Measurements from ENCODE around the gene CD247. TPM values are rescaled to one million over a fixed set of nuclear protein-coding genes. Genes with fewer than 3 reads are reported as not detected.
A peak's percentile ranks its signal among the peaks of the same experiment; 100 is the strongest.

Gene CD247
- total and polyA plus RNA-seq, 9 of the 15 experiments (the other 6 are each of a cell fraction or from before 2014, with no cell fraction given): 0.08 to 0.42 (median 0.28) TPM; not detected in 5

DNA sequence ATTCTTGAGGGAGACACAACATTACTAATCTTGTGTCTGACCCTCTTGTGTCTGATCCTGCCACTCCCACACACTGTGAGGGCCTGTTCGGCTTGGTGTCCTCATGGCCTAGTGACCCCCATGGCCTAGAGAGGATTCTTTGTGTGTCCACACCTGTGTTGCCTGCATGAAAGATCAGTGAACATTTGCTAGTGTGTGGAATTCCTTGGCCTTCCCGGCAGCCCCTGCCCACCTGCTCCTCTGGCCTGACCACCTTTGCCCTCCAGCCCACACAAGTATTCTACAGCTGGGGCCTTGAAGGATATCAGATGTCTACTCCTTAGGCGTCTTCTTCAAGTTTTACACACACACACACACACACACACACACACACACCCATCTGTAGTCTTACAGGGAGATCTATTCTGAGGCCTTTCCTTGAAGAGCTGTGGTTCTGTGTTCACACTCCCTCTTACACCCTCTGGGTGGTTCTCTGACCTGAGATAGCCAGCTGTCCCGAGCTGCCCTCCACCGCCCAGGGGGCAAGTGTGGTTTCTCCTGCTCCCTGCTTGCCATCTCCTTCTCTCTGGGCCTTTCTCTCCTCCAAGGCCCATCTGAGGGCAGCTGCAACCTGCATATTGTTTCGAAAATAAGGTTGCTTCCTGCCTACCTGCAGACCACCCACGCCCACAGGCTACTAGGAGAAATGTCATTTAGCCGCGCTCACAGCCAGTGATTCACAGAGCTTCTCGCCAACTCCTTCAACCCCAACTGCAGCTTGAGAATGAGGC, 45.4 kb downstream of the CD247 start (continued):
- TF ChIP-seq, protein P1, sequence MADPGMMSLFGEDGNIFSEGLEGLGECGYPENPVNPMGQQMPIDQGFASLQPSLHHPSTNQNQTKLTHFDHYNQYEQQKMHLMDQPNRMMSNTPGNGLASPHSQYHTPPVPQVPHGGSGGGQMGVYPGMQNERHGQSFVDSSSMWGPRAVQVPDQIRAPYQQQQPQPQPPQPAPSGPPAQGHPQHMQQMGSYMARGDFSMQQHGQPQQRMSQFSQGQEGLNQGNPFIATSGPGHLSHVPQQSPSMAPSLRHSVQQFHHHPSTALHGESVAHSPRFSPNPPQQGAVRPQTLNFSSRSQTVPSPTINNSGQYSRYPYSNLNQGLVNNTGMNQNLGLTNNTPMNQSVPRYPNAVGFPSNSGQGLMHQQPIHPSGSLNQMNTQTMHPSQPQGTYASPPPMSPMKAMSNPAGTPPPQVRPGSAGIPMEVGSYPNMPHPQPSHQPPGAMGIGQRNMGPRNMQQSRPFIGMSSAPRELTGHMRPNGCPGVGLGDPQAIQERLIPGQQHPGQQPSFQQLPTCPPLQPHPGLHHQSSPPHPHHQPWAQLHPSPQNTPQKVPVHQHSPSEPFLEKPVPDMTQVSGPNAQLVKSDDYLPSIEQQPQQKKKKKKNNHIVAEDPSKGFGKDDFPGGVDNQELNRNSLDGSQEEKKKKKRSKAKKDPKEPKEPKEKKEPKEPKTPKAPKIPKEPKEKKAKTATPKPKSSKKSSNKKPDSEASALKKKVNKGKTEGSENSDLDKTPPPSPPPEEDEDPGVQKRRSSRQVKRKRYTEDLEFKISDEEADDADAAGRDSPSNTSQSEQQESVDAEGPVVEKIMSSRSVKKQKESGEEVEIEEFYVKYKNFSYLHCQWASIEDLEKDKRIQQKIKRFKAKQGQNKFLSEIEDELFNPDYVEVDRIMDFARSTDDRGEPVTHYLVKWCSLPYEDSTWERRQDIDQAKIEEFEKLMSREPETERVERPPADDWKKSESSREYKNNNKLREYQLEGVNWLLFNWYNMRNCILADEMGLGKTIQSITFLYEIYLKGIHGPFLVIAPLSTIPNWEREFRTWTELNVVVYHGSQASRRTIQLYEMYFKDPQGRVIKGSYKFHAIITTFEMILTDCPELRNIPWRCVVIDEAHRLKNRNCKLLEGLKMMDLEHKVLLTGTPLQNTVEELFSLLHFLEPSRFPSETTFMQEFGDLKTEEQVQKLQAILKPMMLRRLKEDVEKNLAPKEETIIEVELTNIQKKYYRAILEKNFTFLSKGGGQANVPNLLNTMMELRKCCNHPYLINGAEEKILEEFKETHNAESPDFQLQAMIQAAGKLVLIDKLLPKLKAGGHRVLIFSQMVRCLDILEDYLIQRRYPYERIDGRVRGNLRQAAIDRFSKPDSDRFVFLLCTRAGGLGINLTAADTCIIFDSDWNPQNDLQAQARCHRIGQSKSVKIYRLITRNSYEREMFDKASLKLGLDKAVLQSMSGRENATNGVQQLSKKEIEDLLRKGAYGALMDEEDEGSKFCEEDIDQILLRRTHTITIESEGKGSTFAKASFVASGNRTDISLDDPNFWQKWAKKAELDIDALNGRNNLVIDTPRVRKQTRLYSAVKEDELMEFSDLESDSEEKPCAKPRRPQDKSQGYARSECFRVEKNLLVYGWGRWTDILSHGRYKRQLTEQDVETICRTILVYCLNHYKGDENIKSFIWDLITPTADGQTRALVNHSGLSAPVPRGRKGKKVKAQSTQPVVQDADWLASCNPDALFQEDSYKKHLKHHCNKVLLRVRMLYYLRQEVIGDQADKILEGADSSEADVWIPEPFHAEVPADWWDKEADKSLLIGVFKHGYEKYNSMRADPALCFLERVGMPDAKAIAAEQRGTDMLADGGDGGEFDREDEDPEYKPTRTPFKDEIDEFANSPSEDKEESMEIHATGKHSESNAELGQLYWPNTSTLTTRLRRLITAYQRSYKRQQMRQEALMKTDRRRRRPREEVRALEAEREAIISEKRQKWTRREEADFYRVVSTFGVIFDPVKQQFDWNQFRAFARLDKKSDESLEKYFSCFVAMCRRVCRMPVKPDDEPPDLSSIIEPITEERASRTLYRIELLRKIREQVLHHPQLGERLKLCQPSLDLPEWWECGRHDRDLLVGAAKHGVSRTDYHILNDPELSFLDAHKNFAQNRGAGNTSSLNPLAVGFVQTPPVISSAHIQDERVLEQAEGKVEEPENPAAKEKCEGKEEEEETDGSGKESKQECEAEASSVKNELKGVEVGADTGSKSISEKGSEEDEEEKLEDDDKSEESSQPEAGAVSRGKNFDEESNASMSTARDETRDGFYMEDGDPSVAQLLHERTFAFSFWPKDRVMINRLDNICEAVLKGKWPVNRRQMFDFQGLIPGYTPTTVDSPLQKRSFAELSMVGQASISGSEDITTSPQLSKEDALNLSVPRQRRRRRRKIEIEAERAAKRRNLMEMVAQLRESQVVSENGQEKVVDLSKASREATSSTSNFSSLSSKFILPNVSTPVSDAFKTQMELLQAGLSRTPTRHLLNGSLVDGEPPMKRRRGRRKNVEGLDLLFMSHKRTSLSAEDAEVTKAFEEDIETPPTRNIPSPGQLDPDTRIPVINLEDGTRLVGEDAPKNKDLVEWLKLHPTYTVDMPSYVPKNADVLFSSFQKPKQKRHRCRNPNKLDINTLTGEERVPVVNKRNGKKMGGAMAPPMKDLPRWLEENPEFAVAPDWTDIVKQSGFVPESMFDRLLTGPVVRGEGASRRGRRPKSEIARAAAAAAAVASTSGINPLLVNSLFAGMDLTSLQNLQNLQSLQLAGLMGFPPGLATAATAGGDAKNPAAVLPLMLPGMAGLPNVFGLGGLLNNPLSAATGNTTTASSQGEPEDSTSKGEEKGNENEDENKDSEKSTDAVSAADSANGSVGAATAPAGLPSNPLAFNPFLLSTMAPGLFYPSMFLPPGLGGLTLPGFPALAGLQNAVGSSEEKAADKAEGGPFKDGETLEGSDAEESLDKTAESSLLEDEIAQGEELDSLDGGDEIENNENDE (IDR thresholded peaks at IDR 0.05; ENCODE audit: low read depth, low read length): no peak
- TF ChIP-seq SAFB2 (IDR thresholded peaks at IDR 0.05; ENCODE audit: borderline replicate concordance, low read depth, low read length, severe bottlenecking) (no peak), NCOA1 (IDR thresholded peaks at IDR 0.05; ENCODE audit: low read depth) (no peak), CBFA2T3 (IDR thresholded peaks at IDR 0.05) (0 out of 2 replicates have a peak, but pooled peaks have one; percentile 21)
